Endometrial microvascular endothelial cells (primary cell): ENCODE data around the gene TMEM214. TPM values are rescaled to one million over a fixed set of nuclear protein-coding genes. Genes with fewer than 3 reads are reported as not detected.

Experiments
- in situ Hi-C: cut with HindIII; loops from 2 replicates; pipeline ENCODE4 v1.10.0; 2017; ENCODE audit warnings: low sequenced_read_pairs, low pct_unique_long_range_greater_than_20kb; ENCODE audit errors: inconsistent ontology term
- total RNA-seq: library from RNA; depleted of rRNA; stranded (reverse); fragments of >200 nt; gene quantifications from one replicate; pipeline ENCODE4 v1.2.3, GENCODE V29; 2015; ENCODE audit errors: inconsistent ontology term

TMEM214 gene
- 50.4 TPM for total RNA-seq

GRCh38 chr2:27032495-27033252, at the start of gene TMEM214:
TSS of gene TMEM214 (plus strand) at chr2:27032965. CDS start at chr2:27033016, 51 bp downstream.
- in situ Hi-C loops = no loop called here

- in situ Hi-C loops = no loop called here
Observed at GRCh38 chr2:26983746-26984145, 49.0 kb upstream of the TMEM214 start.

- in situ Hi-C loops = no loop called here
Observed at GRCh38 chr2:26985807-26986206, 47.0 kb upstream of the TMEM214 start.

GRCh38 chr2:26986576-26986975, 46.2 kb upstream of the TMEM214 start:
- in situ Hi-C loops = no loop called here

- in situ Hi-C loops = no loop called here
Observed at GRCh38 chr2:26988058-26988860, 44.5 kb upstream of the TMEM214 start.

- in situ Hi-C loops = no loop called here
Observed at GRCh38 chr2:26989156-26989555, 43.6 kb upstream of the TMEM214 start.

- in situ Hi-C loops = no loop called here
Observed at GRCh38 chr2:26991717-26992116, 41.0 kb upstream of the TMEM214 start.

GRCh38 chr2:26993768-26994167, 39.0 kb upstream of the TMEM214 start:
- in situ Hi-C loops = no loop called here

- in situ Hi-C loops = no loop called here
Observed at GRCh38 chr2:26994983-26995382, 37.8 kb upstream of the TMEM214 start.

GRCh38 chr2:26997394-26997793, 35.4 kb upstream of the TMEM214 start:
- in situ Hi-C loops = no loop called here

- in situ Hi-C loops = no loop called here
Observed at GRCh38 chr2:26998323-26998722, 34.4 kb upstream of the TMEM214 start.

GRCh38 chr2:27000228-27000627, 32.5 kb upstream of the TMEM214 start:
- in situ Hi-C loops = no loop called here

GRCh38 chr2:27000995-27001394, 31.8 kb upstream of the TMEM214 start:
- in situ Hi-C loops = no loop called here

GRCh38 chr2:27001950-27002349, 30.8 kb upstream of the TMEM214 start:
- in situ Hi-C loops = no loop called here

- in situ Hi-C loops = no loop called here
Observed at GRCh38 chr2:27003007-27003406, 29.8 kb upstream of the TMEM214 start.

- in situ Hi-C loops = no loop called here
Observed at GRCh38 chr2:27003857-27004256, 28.9 kb upstream of the TMEM214 start.

GRCh38 chr2:27006602-27007415, 26.0 kb upstream of the TMEM214 start:
- in situ Hi-C loops = no loop called here

- in situ Hi-C loops = no loop called here
Observed at GRCh38 chr2:27007416-27008374, 25.1 kb upstream of the TMEM214 start.
